ENCODE data around the gene RABEP2.

GRCh38 chr16:28891964-28892890 lies 32.8 kb downstream of the RABEP2 start:
- TF ChIP-seq CTCF (IDR thresholded peaks at IDR 0.05; ENCODE audit: low read length) = no peak
- TF ChIP-seq EZH2 (IDR thresholded peaks at IDR 0.05; ENCODE audit: borderline replicate concordance, low read length) = no peak

Measured in OCI-LY1 (cell line).